Endothelial cell of umbilical vein (primary cell): ENCODE results near the gene TSPO. TPM values are rescaled to one million over a fixed set of nuclear protein-coding genes. Genes with fewer than 3 reads are reported as not detected.

Experiments
- BruUV-seq: library from RNA; stranded (reverse); fragments of 400-500 nt; replicated peaks from 2 replicates; lab custom pipeline; 2021; lab: Mats Ljungman, UMichigan
- CTCF ChIA-PET: fragments of 300-600, 350-600 bp; sonication (Branson Sonifier 250); formaldehyde crosslinking; loops from one replicate; lab custom pipeline; 2021; ENCODE audit warnings: antibody characterized with exemption, inconsistent platforms; lab: Charles Lee
- POLR2A ChIA-PET: fragments of 300-600, 350-600 bp; sonication (Branson Sonifier 250); formaldehyde crosslinking; loops from one replicate; lab custom pipeline; 2021; ENCODE audit warnings: antibody characterized with exemption, inconsistent platforms; lab: Charles Lee
- DNase-seq: peaks from one replicate; pipeline ENCODE4 v3.0.0-alpha.2; 2011; ENCODE audit warnings: low read depth, low spot score
- FAIRE-seq: peaks from 2 replicates; lab custom pipeline; 2011; peaks lifted over from hg19 to GRCh38; lab: Jason Lieb, UNC
- H2AFZ ChIP-seq: 2 replicates; pipeline ENCODE4 v1.6.0; 2012; ENCODE audit warnings: low read depth, low read length, control low read depth, inconsistent platforms
- H3K27ac ChIP-seq: 2 replicates; pipeline ENCODE4 v1.5.1; 2011; ENCODE audit warnings: low read depth, mild to moderate bottlenecking, control low read depth, low read length, moderate library complexity; ENCODE audit not compliant: insufficient read depth
- H3K27me3 ChIP-seq, 2 experiments: 2 replicates each; pipeline versions ENCODE4 v1.6.0 to v1.6.1; 2011; ENCODE audit warnings: low read length in 2 of 2, mixed read lengths in 1 of 2; ENCODE audit not compliant: control insufficient read depth in 2 of 2, insufficient read depth in 2 of 2
- H3K36me3 ChIP-seq, 2 experiments: 2 replicates in 1 of 2; 3 replicates in 1 of 2; pipeline ENCODE4 v1.5.1; 2011; ENCODE audit warnings: low read length in 2 of 2, mild to moderate bottlenecking in 1 of 2, moderate library complexity in 1 of 2; ENCODE audit not compliant: control insufficient read depth in 2 of 2, insufficient read depth in 2 of 2; ENCODE audit errors: extremely low read depth in 1 of 2
- H3K4me1 ChIP-seq: 3 replicates; pipeline ENCODE4 v1.5.1; 2011; ENCODE audit warnings: mild to moderate bottlenecking, low read length; ENCODE audit not compliant: control insufficient read depth, insufficient read depth; ENCODE audit errors: extremely low read depth
- H3K4me2 ChIP-seq: 2 replicates; pipeline ENCODE4 v1.6.1; 2011; ENCODE audit warnings: low read length, control low read depth, mixed read lengths; ENCODE audit not compliant: insufficient read depth
- H3K4me3 ChIP-seq, 3 experiments: fragments of 200-600 bp in 1 of 3; sonication (generic), shearing (Covaris generic) in 1 of 3; replicated peaks in 1 of 3; 2 replicates each; pipeline ENCODE4 v1.5.1; 2011 to 2016; ENCODE audit warnings: control low read depth in 3 of 3, low read length in 3 of 3, mild to moderate bottlenecking in 2 of 3, inconsistent platforms in 1 of 3, low read depth in 1 of 3, moderate library complexity in 1 of 3; ENCODE audit not compliant: insufficient read depth in 1 of 3
- H3K79me2 ChIP-seq: 2 replicates; pipeline ENCODE4 v1.6.0; 2012; ENCODE audit warnings: low read length, inconsistent platforms; ENCODE audit not compliant: control insufficient read depth, insufficient read depth
- H3K9ac ChIP-seq: replicated peaks from 2 replicates; pipeline ENCODE3; 2011; ENCODE audit warnings: low read length, control low read depth; ENCODE audit not compliant: insufficient read depth; ENCODE audit errors: extremely low read depth
- H3K9me1 ChIP-seq: replicated peaks from 3 replicates; pipeline ENCODE4 v1.6.0; 2011; ENCODE audit warnings: mild to moderate bottlenecking, low read length; ENCODE audit not compliant: control insufficient read depth, insufficient read depth; ENCODE audit errors: extremely low read depth
- H3K9me3 ChIP-seq: replicated peaks from 2 replicates; pipeline ENCODE4 v1.5.1; 2012; ENCODE audit warnings: low read length, inconsistent platforms; ENCODE audit not compliant: control insufficient read depth, insufficient read depth
- H4K20me1 ChIP-seq: replicated peaks from 2 replicates; pipeline ENCODE3; 2011; ENCODE audit warnings: mild to moderate bottlenecking, low read length; ENCODE audit not compliant: control insufficient read depth, insufficient read depth; ENCODE audit errors: extremely low read depth
- GATA2 ChIP-seq: IDR thresholded peaks from 2 replicates; pipeline ENCODE4 v1.7.0; 2011; ENCODE audit warnings: low read depth, mild to moderate bottlenecking, moderate library complexity, mixed read lengths, low read length; ENCODE audit not compliant: insufficient read length, insufficient read depth
- JUN ChIP-seq: IDR thresholded peaks from 2 replicates; pipeline ENCODE4 v1.6.1; 2011; ENCODE audit warnings: borderline replicate concordance, low read depth; ENCODE audit not compliant: insufficient read length, insufficient read depth
- MYC ChIP-seq: IDR thresholded peaks from one replicate; pipeline ENCODE4 v1.6.1; 2011; ENCODE audit warnings: mild to moderate bottlenecking, low read depth, low read length
- POLR2A ChIP-seq: IDR thresholded peaks from 2 replicates; pipeline ENCODE4 v1.6.1; 2012; ENCODE audit warnings: low read depth, mild to moderate bottlenecking, control low read depth, low read length
- POLR2AphosphoS5 ChIP-seq: IDR thresholded peaks from 2 replicates; pipeline ENCODE4 v1.6.1; 2012; ENCODE audit warnings: low read depth, mild to moderate bottlenecking, control low read depth, low read length, moderate library complexity; ENCODE audit not compliant: insufficient read depth
- dilution Hi-C: fragments of 300-500 bp; cut with MboI; formaldehyde crosslinking; loops from one replicate; pipeline ENCODE4 v1.15.0; 2019; ENCODE audit warnings: low sequenced_read_pairs; ENCODE audit not compliant: extremely low pct_ligation_motif_present
- intact Hi-C: fragments of 100-400 bp; cut with micrococcal nuclease; formaldehyde crosslinking; loops from one replicate; pipeline ENCODE4 v1.10.0; 2022
- polyA plus RNA-seq, 4 experiments: library from polyadenylated mRNA; depleted of rRNA in 3 of 4; stranded (reverse) in 3 of 4; unstranded in 1 of 4; fragments of >200 nt; gene quantifications; 2 replicates each; pipeline versions ENCODE4 v1.2.1 to v1.2.3, GENCODE V29; 2011 to 2012; ENCODE audit warnings: missing spikeins in 1 of 4
- total RNA-seq: library from RNA; stranded (reverse); gene quantifications from 2 replicates; pipeline ENCODE4 v1.2.3, GENCODE V29; 2021
- TF ChIP-seq, protein P1 (sequence below), 2 donors: IDR thresholded peaks; 1 replicate in 1 of 2; 2 replicates in 1 of 2; pipeline ENCODE4 v1.5.1; 2011; ENCODE audit warnings: low read length in 2 of 2, mild to moderate bottlenecking in 2 of 2, moderate library complexity in 2 of 2, control low read depth in 1 of 2, inconsistent platforms in 1 of 2, low read depth in 1 of 2; ENCODE audit not compliant: insufficient read depth in 1 of 2; ENCODE audit errors: extremely low read depth in 1 of 2
- TF ChIP-seq, protein P2 (sequence below): IDR thresholded peaks from 2 replicates; pipeline ENCODE4 v1.6.1; 2011; ENCODE audit not compliant: insufficient read depth, insufficient read length

Gene TSPO
- total and polyA plus RNA-seq, 2 donors (not counting 3 experiments of a cell fraction or from before 2014, with no cell fraction given), result 328 to 720 TPM

DNA sequence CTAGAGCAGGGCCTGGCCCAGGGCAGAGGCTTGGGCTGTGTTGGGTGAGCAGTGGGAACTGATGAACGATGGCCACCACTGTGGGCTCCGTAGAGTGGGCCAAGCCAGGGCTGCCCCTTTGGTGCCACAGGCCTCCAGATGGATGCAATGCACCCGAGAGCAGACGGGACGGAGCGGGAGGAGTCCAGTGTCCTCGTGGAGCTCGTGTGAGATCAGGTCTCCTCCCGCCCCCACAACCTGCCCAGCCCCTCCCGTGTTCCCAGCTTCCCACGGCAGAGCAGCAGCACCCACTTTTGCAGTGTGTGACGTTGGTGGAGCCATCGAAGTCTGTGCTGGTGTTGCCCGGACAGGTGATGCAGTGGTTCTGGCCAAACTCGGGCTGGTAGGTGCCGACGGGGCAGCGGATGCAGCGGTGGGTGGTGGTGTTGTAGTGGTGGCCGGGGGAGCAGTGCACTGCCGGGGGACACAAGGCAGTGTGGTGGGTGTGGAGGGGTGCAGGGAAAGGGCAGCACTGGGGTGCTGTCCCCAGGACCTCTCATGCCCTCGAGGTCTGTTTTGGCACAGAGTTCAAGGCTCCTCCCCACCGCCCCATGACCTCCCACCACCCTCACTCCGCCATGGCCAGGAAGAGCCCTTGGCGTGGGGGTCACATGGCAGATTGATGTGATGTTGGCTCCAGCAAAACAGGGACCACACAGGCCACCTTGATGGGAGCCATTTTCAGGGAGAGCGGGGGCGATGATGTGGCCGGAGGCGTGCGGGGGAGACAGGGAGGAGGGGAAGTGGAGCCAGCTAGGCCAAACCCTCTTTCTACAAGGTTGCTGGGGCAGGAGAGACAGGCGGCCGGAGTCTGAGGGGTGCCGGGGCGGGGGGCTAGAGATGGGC lies 59.5 kb downstream of the TSPO start:
- H3K9ac ChIP-seq, result no peak overlapping the region
- no peaks in the 10 kb centered on the region for H3K27me3 ChIP-seq
- H3K27ac ChIP-seq, result no peak overlapping the region
- dilution Hi-C loops, result no loop called here
- H3K9me1 ChIP-seq, result no peaks in the 10 kb centered on the region
- DNase-seq (no peak), FAIRE-seq (no peak)
- no peaks in the 10 kb centered on the region for H3K79me2 ChIP-seq
- no peaks in the 10 kb centered on the region for H3K9me3 ChIP-seq
- no peak overlapping the region for H3K4me3 ChIP-seq
- no peaks in the 10 kb centered on the region for H3K4me1 ChIP-seq
- intact Hi-C loops, result no loop called here
- H4K20me1 ChIP-seq, result no peaks in the 10 kb centered on the region
- H3K4me2 ChIP-seq, result no peak overlapping the region
- no peak overlapping the region for H2AFZ ChIP-seq
- TF ChIP-seq, protein P1, sequence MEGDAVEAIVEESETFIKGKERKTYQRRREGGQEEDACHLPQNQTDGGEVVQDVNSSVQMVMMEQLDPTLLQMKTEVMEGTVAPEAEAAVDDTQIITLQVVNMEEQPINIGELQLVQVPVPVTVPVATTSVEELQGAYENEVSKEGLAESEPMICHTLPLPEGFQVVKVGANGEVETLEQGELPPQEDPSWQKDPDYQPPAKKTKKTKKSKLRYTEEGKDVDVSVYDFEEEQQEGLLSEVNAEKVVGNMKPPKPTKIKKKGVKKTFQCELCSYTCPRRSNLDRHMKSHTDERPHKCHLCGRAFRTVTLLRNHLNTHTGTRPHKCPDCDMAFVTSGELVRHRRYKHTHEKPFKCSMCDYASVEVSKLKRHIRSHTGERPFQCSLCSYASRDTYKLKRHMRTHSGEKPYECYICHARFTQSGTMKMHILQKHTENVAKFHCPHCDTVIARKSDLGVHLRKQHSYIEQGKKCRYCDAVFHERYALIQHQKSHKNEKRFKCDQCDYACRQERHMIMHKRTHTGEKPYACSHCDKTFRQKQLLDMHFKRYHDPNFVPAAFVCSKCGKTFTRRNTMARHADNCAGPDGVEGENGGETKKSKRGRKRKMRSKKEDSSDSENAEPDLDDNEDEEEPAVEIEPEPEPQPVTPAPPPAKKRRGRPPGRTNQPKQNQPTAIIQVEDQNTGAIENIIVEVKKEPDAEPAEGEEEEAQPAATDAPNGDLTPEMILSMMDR (IDR thresholded peaks at IDR 0.05; ENCODE audit: extremely low read depth in 1 of 2, insufficient read depth in 1 of 2, low read depth in 1 of 2, low read length in 2 of 2), result no peak
- POLR2A ChIA-PET, result no interaction called here
- CTCF ChIA-PET, result interaction anchor here (0.6 kb wide), 1 partner anchor 83 kb away, joined by 3 read pairs; no protein-coding TSS in a partner anchor
- H3K36me3 ChIP-seq, result no peaks in the 10 kb centered on the region
- BruUV-seq, result no TSS peak

DNA sequence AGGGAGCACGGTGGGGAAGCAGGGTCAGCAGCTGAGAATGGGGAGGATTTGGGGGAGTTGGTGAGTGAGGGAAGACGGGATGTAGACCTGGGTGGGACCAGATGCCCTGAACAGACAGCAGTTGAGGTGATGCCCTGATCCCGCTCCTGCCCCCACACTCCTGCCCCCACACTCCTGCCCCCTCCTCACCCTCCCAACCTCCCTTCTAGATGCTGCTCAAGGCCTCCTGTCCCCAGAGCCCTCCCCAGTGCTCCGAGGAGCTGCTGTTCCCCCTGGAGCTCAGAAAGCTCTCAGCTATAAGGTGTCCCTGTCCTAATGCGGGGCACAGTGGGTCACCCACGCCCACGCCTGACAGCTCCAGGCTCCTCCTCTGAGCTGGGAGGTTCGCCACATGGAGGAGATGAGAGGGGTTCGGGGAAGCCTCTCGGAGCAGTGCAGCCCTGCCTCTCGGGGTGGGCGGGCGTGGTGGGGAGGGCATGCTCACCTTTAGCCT lies 60.6 kb downstream of the TSPO start:
- Histone ChIP-seq H3K79me2 (no peaks in the 10 kb centered on the region), H3K4me3 (no peak overlapping the region), H3K4me2 (no peak overlapping the region), H3K4me1 (no peaks in the 10 kb centered on the region), H3K36me3 (no peaks in the 10 kb centered on the region), H2AFZ (no peak overlapping the region), H3K27me3 (no peaks in the 10 kb centered on the region), H3K9me3 (no peaks in the 10 kb centered on the region), H3K27ac (no peak overlapping the region), H3K9ac (no peak overlapping the region), H4K20me1 (no peaks in the 10 kb centered on the region), H3K9me1 (no peaks in the 10 kb centered on the region)
- intact Hi-C loops (no loop called here), dilution Hi-C loops (no loop called here)
- FAIRE-seq (no peak), DNase-seq (no peak)
- CTCF ChIA-PET, result interaction anchor here (1.9 kb wide), 1 partner anchor 16 kb away, joined by 4 read pairs; no protein-coding TSS in a partner anchor
- no TSS peak for BruUV-seq
- POLR2A ChIA-PET, result no interaction called here
- TF ChIP-seq, protein P1 (IDR thresholded peaks at IDR 0.05; ENCODE audit: extremely low read depth in 1 of 2, insufficient read depth in 1 of 2, low read depth in 1 of 2, low read length in 2 of 2), result no peak
- TF ChIP-seq MYC (no peak), GATA2 (no peak), POLR2AphosphoS5 (no peak), JUN (no peak), POLR2A (no peak)
- TF ChIP-seq, protein P2, sequence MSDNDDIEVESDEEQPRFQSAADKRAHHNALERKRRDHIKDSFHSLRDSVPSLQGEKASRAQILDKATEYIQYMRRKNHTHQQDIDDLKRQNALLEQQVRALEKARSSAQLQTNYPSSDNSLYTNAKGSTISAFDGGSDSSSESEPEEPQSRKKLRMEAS, result no peak
